Measurements from ENCODE around the gene RTL1.

The RTL1 gene

GRCh38 chr14:100881211-100882025 lies 22.1 kb downstream of the RTL1 start:
- DNase-seq = no peak

GRCh38 chr14:100880271-100881101 lies 23.0 kb downstream of the RTL1 start:
- no peak for DNase-seq

GRCh38 chr14:100879782-100880181 lies 23.7 kb downstream of the RTL1 start:
- no peak for DNase-seq

- DNase-seq = no peak
These were observed 24.3 kb downstream of the RTL1 start for GRCh38 chr14:100879194-100879593.

- no peak for DNase-seq
These were observed 25.0 kb downstream of the RTL1 start for GRCh38 chr14:100878271-100879146.

GRCh38 chr14:100875861-100876590 lies 27.5 kb downstream of the RTL1 start:
- DNase-seq = no peak

- no peak for DNase-seq
These were observed 28.4 kb downstream of the RTL1 start for GRCh38 chr14:100875126-100875525.

GRCh38 chr14:100874411-100875091 lies 29.0 kb downstream of the RTL1 start:
- no peak for DNase-seq

- DNase-seq = no peak
These were observed 29.5 kb downstream of the RTL1 start for GRCh38 chr14:100874051-100874410.

- no peak for DNase-seq
These were observed 30.4 kb downstream of the RTL1 start for GRCh38 chr14:100873096-100873482.

GRCh38 chr14:100872259-100873095 lies 31.0 kb downstream of the RTL1 start:
- DNase-seq = no peak

- no peak for DNase-seq
These were observed 32.0 kb downstream of the RTL1 start for GRCh38 chr14:100871234-100872186.

- no peak for DNase-seq
These were observed 34.7 kb downstream of the RTL1 start for GRCh38 chr14:100868621-100869370.

- DNase-seq = no peak
These were observed 35.7 kb downstream of the RTL1 start for GRCh38 chr14:100867631-100868315.

- DNase-seq = no peak
These were observed 36.6 kb downstream of the RTL1 start for GRCh38 chr14:100866666-100867630.

GRCh38 chr14:100865682-100866591 lies 37.6 kb downstream of the RTL1 start:
- no peak for DNase-seq

Data from activated CD8-positive, alpha-beta memory T cell treated with anti-CD3 and anti-CD28 coated beads for 24 hours (primary cell).